ENCODE data around the gene CHST15.
"Not testable (repeated sequence)": the region's sequence is repeated elsewhere in the genome, so short reads cannot be mapped to it uniquely, and the experiment has no call there.

The CHST15 gene

GRCh38 chr10:124095801-124096200, 2.4 kb upstream of the CHST15 start:
- DNase-seq, result not testable (repeated sequence)

- no peak for DNase-seq
Measured at GRCh38 chr10:124095096-124095495, 1.7 kb upstream of the CHST15 start.

- DNase-seq, result no peak
Measured at GRCh38 chr10:124094419-124094785, 1.0 kb upstream of the CHST15 start.

GRCh38 chr10:124093774-124094418, 498 bp upstream of the CHST15 start:
- DNase-seq, result not testable (repeated sequence)

- peak; percentile 16 for DNase-seq
Measured at GRCh38 chr10:124092250-124092859, 1.0 kb downstream of the CHST15 start.

- no peak for DNase-seq
Measured at GRCh38 chr10:124091646-124092249, 1.6 kb downstream of the CHST15 start.

- DNase-seq, result no peak
Measured at GRCh38 chr10:124090601-124091209, 2.7 kb downstream of the CHST15 start.

GRCh38 chr10:124089859-124090258, 3.5 kb downstream of the CHST15 start:
- no peak for DNase-seq

- no peak for DNase-seq
Measured at GRCh38 chr10:124088915-124089314, 4.5 kb downstream of the CHST15 start.

- no peak for DNase-seq
Measured at GRCh38 chr10:124087672-124088634, 5.4 kb downstream of the CHST15 start.

- DNase-seq, result no peak
Measured at GRCh38 chr10:124086787-124087671, 6.4 kb downstream of the CHST15 start.

- DNase-seq, result no peak
Measured at GRCh38 chr10:124086097-124086710, 7.2 kb downstream of the CHST15 start.

GRCh38 chr10:124085680-124086079, 7.7 kb downstream of the CHST15 start:
- DNase-seq, result no peak

GRCh38 chr10:124084708-124085107, 8.7 kb downstream of the CHST15 start:
- DNase-seq, result no peak

GRCh38 chr10:124083740-124084397, 9.5 kb downstream of the CHST15 start:
- DNase-seq, result no peak

- no peak for DNase-seq
Measured at GRCh38 chr10:124083047-124083739, 10.2 kb downstream of the CHST15 start.

GRCh38 chr10:124082555-124082954, 10.8 kb downstream of the CHST15 start:
- DNase-seq, result no peak

- no peak for DNase-seq
Measured at GRCh38 chr10:124081547-124082140, 11.8 kb downstream of the CHST15 start.

GRCh38 chr10:124079864-124080263, 13.5 kb downstream of the CHST15 start:
- DNase-seq, result no peak

- no peak for DNase-seq
Measured at GRCh38 chr10:124078714-124079113, 14.7 kb downstream of the CHST15 start.

Data from stimulated activated CD4-positive, alpha-beta T cell treated with anti-CD3 and anti-CD28 coated beads, Interleukin-4, amount 100 ng/mL, for 24 hours (primary cell).